Vagina (tissue), 2 donors: ENCODE results near the gene RPLP2. TPM values are rescaled to one million over a fixed set of nuclear protein-coding genes. Genes with fewer than 3 reads are reported as not detected.

Experiments
- DNase-seq, 2 donors: peaks; one replicate each; pipeline ENCODE4 v3.0.0-alpha.2; 2017; ENCODE audit errors: extremely low spot score in 2 of 2
- H3K27ac ChIP-seq: fragments of 200-600 bp; sonication (generic); one replicate; pipeline ENCODE4 v1.5.1; 2019
- H3K27me3 ChIP-seq: fragments of 200-600 bp; sonication (generic); one replicate; pipeline ENCODE4 v1.5.1; 2019
- H3K36me3 ChIP-seq, 2 donors: fragments of 200-600 bp; sonication (generic); one replicate each; pipeline ENCODE4 v1.5.1; 2017 to 2019
- H3K4me1 ChIP-seq: fragments of 200-600 bp; sonication (generic); one replicate; pipeline ENCODE4 v1.5.1; 2019
- H3K4me3 ChIP-seq, 2 donors: fragments of 200-600 bp; sonication (generic); 1 replicate in 1 of 2; 2 replicates in 1 of 2; pipeline ENCODE4 v1.5.1; 2016 to 2019
- H3K9me3 ChIP-seq: fragments of 200-600 bp; sonication (generic); one replicate; pipeline ENCODE4 v1.5.1; 2019
- CTCF ChIP-seq, 3 experiments: fragments of 450-650 bp in 2 of 3; fragments of 200-600 bp in 1 of 3; sonication (generic) in 1 of 3; IDR thresholded peaks; one replicate each; pipeline ENCODE4 v1.5.1; 2017 to 2019; ENCODE audit warnings: antibody characterized with exemption in 3 of 3, mild to moderate bottlenecking in 2 of 3, moderate library complexity in 2 of 3
- POLR2A ChIP-seq, 2 donors: fragments of 450-650 bp; IDR thresholded peaks; one replicate each; pipeline ENCODE4 v1.6.1; 2017; ENCODE audit warnings: antibody characterized with exemption in 2 of 2, mild to moderate bottlenecking in 2 of 2, moderate library complexity in 2 of 2
- POLR2AphosphoS5 ChIP-seq, 2 donors: sonication (generic); formaldehyde crosslinking; IDR thresholded peaks; one replicate each; pipeline ENCODE4 v1.9.0; 2017; ENCODE audit warnings: antibody characterized with exemption in 2 of 2, mild to moderate bottlenecking in 2 of 2, low read depth in 1 of 2; ENCODE audit not compliant: insufficient read depth in 1 of 2
- intact Hi-C: fragments of 100-400 bp; cut with DNase I; formaldehyde crosslinking; loops from one replicate; pipeline ENCODE4 v1.15.1; 2023
- total RNA-seq: library from RNA; depleted of rRNA; stranded (reverse); fragments of >200 nt; gene quantifications from one replicate; pipeline ENCODE4 v1.2.3, GENCODE V29; 2016

The RPLP2 gene
- total RNA-seq, 1 donor from 2014 or later: 1,068 TPM

GRCh38 chr11:828506-829175, 18.9 kb downstream of the RPLP2 start:
- H3K36me3 ChIP-seq: peaks cover 0 to 17% of the 10 kb centered on the region in 2 donors
- intact Hi-C loops: no loop called here
- DNase-seq: no peak
- no peaks in the 10 kb centered on the region for H3K27me3 ChIP-seq
- TF ChIP-seq POLR2A (IDR thresholded peaks at IDR 0.05) (no peak), POLR2AphosphoS5 (IDR thresholded peaks at IDR 0.05; ENCODE audit: insufficient read depth in 1 of 2, low read depth in 1 of 2) (no peak), CTCF (IDR thresholded peaks at IDR 0.05) (no peak)
- H3K9me3 ChIP-seq: no peaks in the 10 kb centered on the region
- peaks cover 65% of the 10 kb centered on the region for H3K4me1 ChIP-seq
- H3K4me3 ChIP-seq: peak overlapping the region in 1 of 2 donors; percentile 42
- no peak overlapping the region for H3K27ac ChIP-seq

- intact Hi-C loops: no loop called here
- Histone ChIP-seq H3K27ac (no peak overlapping the region), H3K4me1 (peaks cover 72% of the 10 kb centered on the region)
These were observed 19.5 kb downstream of the RPLP2 start for GRCh38 chr11:829176-829846.

GRCh38 chr11:829847-830294, 20.1 kb downstream of the RPLP2 start:
- no peaks in the 10 kb centered on the region for H3K27me3 ChIP-seq
- peaks cover 0 to 5% of the 10 kb centered on the region in 2 donors for H3K36me3 ChIP-seq
- TF ChIP-seq CTCF (IDR thresholded peaks at IDR 0.05) (no peak), POLR2AphosphoS5 (IDR thresholded peaks at IDR 0.05; ENCODE audit: insufficient read depth in 1 of 2, low read depth in 1 of 2) (peak in 1 of 2 donors; percentile 6), POLR2A (IDR thresholded peaks at IDR 0.05) (no peak)
- peaks cover 77% of the 10 kb centered on the region for H3K4me1 ChIP-seq
- intact Hi-C loops: no loop called here
- H3K27ac ChIP-seq: no peak overlapping the region
- no peak for DNase-seq
- H3K4me3 ChIP-seq: peak overlapping the region; percentile 38 to 42
- no peaks in the 10 kb centered on the region for H3K9me3 ChIP-seq

More at GRCh38 chr11:829176-829846, 19.5 kb downstream of the RPLP2 start:
- Histone ChIP-seq H3K27me3 (no peaks in the 10 kb centered on the region), H3K9me3 (no peaks in the 10 kb centered on the region), H3K4me3 (peak overlapping the region; percentile 38 to 42), H3K36me3 (peaks cover 0 to 11% of the 10 kb centered on the region in 2 donors)
- no peak for DNase-seq
- peak; percentile 26 to 54 for TF ChIP-seq POLR2AphosphoS5 (IDR thresholded peaks at IDR 0.05; ENCODE audit: insufficient read depth in 1 of 2, low read depth in 1 of 2)
- no peak for TF ChIP-seq POLR2A (IDR thresholded peaks at IDR 0.05)

- no peaks in the 10 kb centered on the region for H3K27me3 ChIP-seq
- peak overlapping the region; percentile 38 to 42 for H3K4me3 ChIP-seq
- no peaks in the 10 kb centered on the region for H3K36me3 ChIP-seq
- no peak overlapping the region for H3K27ac ChIP-seq
- intact Hi-C loops: no loop called here
- peaks cover 84% of the 10 kb centered on the region for H3K4me1 ChIP-seq
- TF ChIP-seq POLR2AphosphoS5 (IDR thresholded peaks at IDR 0.05; ENCODE audit: insufficient read depth in 1 of 2, low read depth in 1 of 2) (no peak), POLR2A (IDR thresholded peaks at IDR 0.05) (no peak), CTCF (IDR thresholded peaks at IDR 0.05) (no peak)
- DNase-seq: no peak
- H3K9me3 ChIP-seq: no peaks in the 10 kb centered on the region
These were observed 20.7 kb downstream of the RPLP2 start for GRCh38 chr11:830295-831117.

- Histone ChIP-seq H3K27me3 (no peaks in the 10 kb centered on the region), H3K9me3 (no peaks in the 10 kb centered on the region), H3K4me1 (peaks cover 87% of the 10 kb centered on the region), H3K36me3 (peaks cover 0 to 5% of the 10 kb centered on the region in 2 donors), H3K4me3 (peak overlapping the region; percentile 38 to 42), H3K27ac (no peak overlapping the region)
- intact Hi-C loops: no loop called here
- DNase-seq: no peak
- TF ChIP-seq POLR2A (IDR thresholded peaks at IDR 0.05) (no peak), CTCF (IDR thresholded peaks at IDR 0.05) (no peak), POLR2AphosphoS5 (IDR thresholded peaks at IDR 0.05; ENCODE audit: insufficient read depth in 1 of 2, low read depth in 1 of 2) (no peak)
These were observed 21.5 kb downstream of the RPLP2 start for GRCh38 chr11:831118-831864.
